HEK293 (cell line): ENCODE results near the gene PLAU.

Experiments
- CTCF ChIA-PET: fragments of 350-600 bp; formaldehyde crosslinking; extraction: SDS; loops from one replicate; lab custom pipeline; 2021; ENCODE audit warnings: antibody characterized with exemption; lab: Yijun Ruan, JAX
- POLR2A ChIA-PET: fragments of 300-600 bp; formaldehyde crosslinking; extraction: SDS; loops from one replicate; lab custom pipeline; 2020; ENCODE audit warnings: antibody characterized with exemption, inconsistent platforms; lab: Yijun Ruan, JAX
- H3K27ac ChIP-seq: fragments of 200-500 bp; sonication (Bioruptor generic); 2 replicates; pipeline ENCODE4 v1.5.1; 2014; ENCODE audit warnings: low read depth, low read length, control low read depth, inconsistent platforms; ENCODE audit errors: extremely low read depth
- H3K36me3 ChIP-seq, 2 experiments: fragments of 200-500 bp in 1 of 2; sonication (Bioruptor generic) in 1 of 2; 1 replicate in 1 of 2; 2 replicates in 1 of 2; pipeline ENCODE4 v1.5.1; 2014 to 2017; ENCODE audit warnings: inconsistent platforms in 2 of 2, low read length in 2 of 2; ENCODE audit not compliant: control insufficient read depth in 2 of 2, insufficient read depth in 1 of 2
- H3K4me1 ChIP-seq: fragments of 200-500 bp; sonication (Bioruptor generic); 2 replicates; pipeline ENCODE4 v1.5.1; 2014; ENCODE audit warnings: mild to moderate bottlenecking, low read length, inconsistent platforms; ENCODE audit not compliant: control insufficient read depth, insufficient read depth
- H3K4me3 ChIP-seq: 2 replicates; pipeline ENCODE4 v1.5.1; 2011; ENCODE audit warnings: low read depth, mild to moderate bottlenecking, control low read depth, low read length, moderate library complexity
- H3K9me3 ChIP-seq: fragments of 200-500 bp; sonication (Bioruptor generic); 2 replicates; pipeline ENCODE4 v1.5.1; 2014; ENCODE audit warnings: low read depth, low read length, inconsistent platforms; ENCODE audit not compliant: control insufficient read depth, insufficient read depth
- YY2 ChIP-seq: fragments of 450-650 bp; formaldehyde crosslinking; IDR thresholded peaks from 2 replicates; pipeline ENCODE4 v1.5.1; 2016; ENCODE audit warnings: missing biosample characterization, missing genetic modification characterization
- ZBTB1 ChIP-seq: fragments of 450-650 bp; formaldehyde crosslinking; IDR thresholded peaks from 2 replicates; pipeline ENCODE4 v1.5.1; 2016; ENCODE audit warnings: missing biosample characterization, missing genetic modification characterization
- ZNF138 ChIP-seq: fragments of 450-650 bp; formaldehyde crosslinking; IDR thresholded peaks from 2 replicates; pipeline ENCODE4 v1.5.1; 2016; ENCODE audit warnings: missing biosample characterization, missing genetic modification characterization, borderline replicate concordance
- ZNF140 ChIP-seq: fragments of 450-650 bp; formaldehyde crosslinking; IDR thresholded peaks from 2 replicates; pipeline ENCODE4 v1.5.1; 2016; ENCODE audit warnings: missing biosample characterization, missing genetic modification characterization
- ZNF248 ChIP-seq: fragments of 450-650 bp; formaldehyde crosslinking; IDR thresholded peaks from 2 replicates; pipeline ENCODE4 v1.5.1; 2017; ENCODE audit warnings: missing biosample characterization, missing genetic modification characterization
- ZNF341 ChIP-seq: fragments of 450-650 bp; formaldehyde crosslinking; IDR thresholded peaks from 2 replicates; pipeline ENCODE4; 2016; ENCODE audit warnings: low read depth, missing biosample characterization, missing genetic modification characterization
- ZNF548 ChIP-seq: fragments of 450-650 bp; formaldehyde crosslinking; IDR thresholded peaks from 2 replicates; pipeline ENCODE4 v1.5.1; 2016; ENCODE audit warnings: missing biosample characterization, missing genetic modification characterization
- ZNF747 ChIP-seq: fragments of 450-650 bp; formaldehyde crosslinking; IDR thresholded peaks from 2 replicates; pipeline ENCODE4 v1.5.1; 2016; ENCODE audit warnings: missing biosample characterization, missing genetic modification characterization
- ZNF76 ChIP-seq: fragments of 450-650 bp; formaldehyde crosslinking; IDR thresholded peaks from 2 replicates; pipeline ENCODE4; 2016; ENCODE audit warnings: low read depth, missing biosample characterization, missing genetic modification characterization, borderline replicate concordance
- ZNF777 ChIP-seq: fragments of 450-650 bp; formaldehyde crosslinking; IDR thresholded peaks from 2 replicates; pipeline ENCODE4 v1.5.1; 2017; ENCODE audit warnings: missing biosample characterization, missing genetic modification characterization, borderline replicate concordance
- TF ChIP-seq, protein P1 (sequence below): fragments of 450-650 bp; formaldehyde crosslinking; conservative IDR thresholded peaks from 2 replicates; pipeline ENCODE4 v1.5.1; 2016; ENCODE audit warnings: low read depth, missing biosample characterization, missing genetic modification characterization
- TF ChIP-seq, protein P2 (sequence below): fragments of 450-650 bp; formaldehyde crosslinking; IDR thresholded peaks from 2 replicates; pipeline ENCODE4 v1.5.1; 2016; ENCODE audit warnings: missing biosample characterization, missing genetic modification characterization
- TF ChIP-seq, protein P3 (sequence below): fragments of 450-650 bp; formaldehyde crosslinking; IDR thresholded peaks from 2 replicates; pipeline ENCODE4 v1.5.1; 2016; ENCODE audit warnings: missing biosample characterization, missing genetic modification characterization, borderline replicate concordance
- TF ChIP-seq, protein P4 (sequence below): fragments of 450-650 bp; formaldehyde crosslinking; IDR thresholded peaks from 2 replicates; pipeline ENCODE4 v1.5.1; 2017; ENCODE audit warnings: missing biosample characterization, missing genetic modification characterization
- TF ChIP-seq, protein P5 (sequence below): fragments of 450-650 bp; formaldehyde crosslinking; IDR thresholded peaks from 2 replicates; pipeline ENCODE4 v1.5.1; 2017; ENCODE audit warnings: missing biosample characterization, mild to moderate bottlenecking, missing genetic modification characterization, moderate library complexity

The PLAU gene

DNA sequence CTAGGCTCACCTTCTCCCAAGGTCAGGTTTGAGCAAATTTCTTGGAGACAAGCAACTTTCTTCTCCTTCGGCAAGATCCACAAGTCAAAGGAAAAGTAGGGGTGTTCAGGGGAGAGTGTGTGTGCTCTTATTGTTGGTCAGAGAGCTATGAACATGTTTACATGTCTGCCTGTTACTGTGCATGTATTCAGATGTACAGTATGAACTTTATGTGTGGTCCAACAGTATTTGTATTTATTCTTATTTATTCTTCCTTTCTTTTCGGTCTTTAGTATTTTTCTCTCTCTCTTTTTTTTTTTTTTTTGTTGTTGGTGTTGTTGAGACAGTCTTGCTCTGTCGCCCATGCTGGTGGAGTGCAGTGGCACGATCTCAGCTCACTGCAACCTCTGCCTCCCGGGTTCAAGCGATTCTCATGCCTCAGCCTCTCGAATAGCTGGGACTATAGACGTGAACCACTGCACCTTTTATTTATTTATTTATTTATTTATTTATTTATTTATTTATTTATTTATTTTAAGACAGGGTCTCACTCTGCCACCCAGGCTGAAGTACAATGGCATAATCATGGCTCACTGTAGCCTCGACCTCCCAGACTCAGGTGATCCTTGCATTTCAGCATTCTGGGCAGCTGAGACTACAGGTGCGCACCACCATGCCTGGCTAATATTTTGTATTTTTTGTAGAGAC, 38.2 kb downstream of the PLAU start (continued):
- no peak for TF ChIP-seq YY2
- TF ChIP-seq, protein P1, sequence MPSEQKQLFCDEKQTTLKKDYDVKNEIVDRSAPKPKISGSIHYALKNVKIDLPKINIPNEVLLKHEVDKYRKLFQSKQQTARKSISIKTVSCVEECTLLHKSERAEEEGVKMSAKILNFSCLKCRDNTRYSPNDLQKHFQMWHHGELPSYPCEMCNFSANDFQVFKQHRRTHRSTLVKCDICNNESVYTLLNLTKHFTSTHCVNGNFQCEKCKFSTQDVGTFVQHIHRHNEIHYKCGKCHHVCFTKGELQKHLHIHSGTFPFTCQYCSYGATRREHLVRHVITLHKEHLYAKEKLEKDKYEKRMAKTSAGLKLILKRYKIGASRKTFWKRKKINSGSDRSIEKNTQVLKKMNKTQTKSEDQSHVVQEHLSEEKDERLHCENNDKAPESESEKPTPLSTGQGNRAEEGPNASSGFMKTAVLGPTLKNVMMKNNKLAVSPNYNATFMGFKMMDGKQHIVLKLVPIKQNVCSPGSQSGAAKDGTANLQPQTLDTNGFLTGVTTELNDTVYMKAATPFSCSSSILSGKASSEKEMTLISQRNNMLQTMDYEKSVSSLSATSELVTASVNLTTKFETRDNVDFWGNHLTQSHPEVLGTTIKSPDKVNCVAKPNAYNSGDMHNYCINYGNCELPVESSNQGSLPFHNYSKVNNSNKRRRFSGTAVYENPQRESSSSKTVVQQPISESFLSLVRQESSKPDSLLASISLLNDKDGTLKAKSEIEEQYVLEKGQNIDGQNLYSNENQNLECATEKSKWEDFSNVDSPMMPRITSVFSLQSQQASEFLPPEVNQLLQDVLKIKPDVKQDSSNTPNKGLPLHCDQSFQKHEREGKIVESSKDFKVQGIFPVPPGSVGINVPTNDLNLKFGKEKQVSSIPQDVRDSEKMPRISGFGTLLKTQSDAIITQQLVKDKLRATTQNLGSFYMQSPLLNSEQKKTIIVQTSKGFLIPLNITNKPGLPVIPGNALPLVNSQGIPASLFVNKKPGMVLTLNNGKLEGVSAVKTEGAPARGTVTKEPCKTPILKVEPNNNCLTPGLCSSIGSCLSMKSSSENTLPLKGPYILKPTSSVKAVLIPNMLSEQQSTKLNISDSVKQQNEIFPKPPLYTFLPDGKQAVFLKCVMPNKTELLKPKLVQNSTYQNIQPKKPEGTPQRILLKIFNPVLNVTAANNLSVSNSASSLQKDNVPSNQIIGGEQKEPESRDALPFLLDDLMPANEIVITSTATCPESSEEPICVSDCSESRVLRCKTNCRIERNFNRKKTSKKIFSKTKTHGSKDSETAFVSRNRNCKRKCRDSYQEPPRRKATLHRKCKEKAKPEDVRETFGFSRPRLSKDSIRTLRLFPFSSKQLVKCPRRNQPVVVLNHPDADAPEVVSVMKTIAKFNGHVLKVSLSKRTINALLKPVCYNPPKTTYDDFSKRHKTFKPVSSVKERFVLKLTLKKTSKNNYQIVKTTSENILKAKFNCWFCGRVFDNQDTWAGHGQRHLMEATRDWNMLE (tag by site-specific recombination), result peak; percentile 93
- TF ChIP-seq ZNF548 (tag by site-specific recombination), result no peak
- no peak for TF ChIP-seq ZNF777
- TF ChIP-seq ZNF747, result no peak
- TF ChIP-seq ZNF138 (tag by site-specific recombination), result 0 out of 2 replicates have a peak, but pooled peaks have one; percentile 74
- TF ChIP-seq, protein P2, sequence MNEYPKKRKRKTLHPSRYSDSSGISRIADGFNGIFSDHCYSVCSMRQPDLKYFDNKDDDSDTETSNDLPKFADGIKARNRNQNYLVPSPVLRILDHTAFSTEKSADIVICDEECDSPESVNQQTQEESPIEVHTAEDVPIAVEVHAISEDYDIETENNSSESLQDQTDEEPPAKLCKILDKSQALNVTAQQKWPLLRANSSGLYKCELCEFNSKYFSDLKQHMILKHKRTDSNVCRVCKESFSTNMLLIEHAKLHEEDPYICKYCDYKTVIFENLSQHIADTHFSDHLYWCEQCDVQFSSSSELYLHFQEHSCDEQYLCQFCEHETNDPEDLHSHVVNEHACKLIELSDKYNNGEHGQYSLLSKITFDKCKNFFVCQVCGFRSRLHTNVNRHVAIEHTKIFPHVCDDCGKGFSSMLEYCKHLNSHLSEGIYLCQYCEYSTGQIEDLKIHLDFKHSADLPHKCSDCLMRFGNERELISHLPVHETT, result 0 out of 2 replicates have a peak, but pooled peaks have one; percentile 40
- TF ChIP-seq ZNF140 (tag by site-specific recombination), result peak; percentile 80

DNA sequence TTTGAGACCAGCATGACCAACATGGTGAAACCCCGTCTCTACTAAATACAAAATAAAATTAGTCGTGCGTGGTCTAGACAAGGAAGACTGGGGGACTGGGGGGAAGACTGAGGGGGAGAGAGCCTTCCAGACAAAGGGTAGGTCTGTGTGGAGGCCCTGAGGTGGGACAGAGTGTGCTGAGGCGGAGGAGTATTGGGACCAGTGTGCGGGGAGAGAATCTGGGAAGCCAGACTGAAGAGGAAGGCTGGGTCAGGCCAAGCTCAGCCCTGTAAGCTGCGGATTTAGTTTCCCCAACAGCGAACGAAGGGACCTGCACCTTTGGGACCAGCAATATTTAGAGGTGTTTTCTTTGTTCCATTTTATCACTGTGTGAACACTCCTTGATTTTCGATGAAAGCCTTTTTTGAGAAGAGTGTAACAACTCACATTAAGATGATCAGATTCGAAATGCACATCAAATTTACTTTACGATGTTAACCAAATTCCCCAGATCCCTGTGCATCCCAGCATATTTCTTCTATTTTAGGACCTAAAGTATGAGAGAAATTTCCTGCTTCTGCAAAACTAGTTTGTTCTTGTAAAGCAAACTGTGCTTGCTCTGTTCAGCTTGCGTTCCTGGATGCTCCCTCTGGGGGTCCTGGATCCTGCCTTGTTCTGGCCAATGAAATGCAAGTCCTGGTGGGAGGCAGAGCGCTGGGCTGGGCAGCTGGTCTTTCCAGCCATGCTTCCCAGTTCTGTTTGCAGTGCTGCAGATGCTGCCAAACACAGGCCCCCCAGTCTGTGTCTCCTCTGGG, 39.4 kb downstream of the PLAU start:
- H3K9me3 ChIP-seq, result no peaks in the 10 kb centered on the region
- no peak overlapping the region for H3K27ac ChIP-seq
- no peaks in the 10 kb centered on the region for H3K36me3 ChIP-seq
- no peak for TF ChIP-seq ZNF341 (tag by site-specific recombination)
- TF ChIP-seq, protein P3, sequence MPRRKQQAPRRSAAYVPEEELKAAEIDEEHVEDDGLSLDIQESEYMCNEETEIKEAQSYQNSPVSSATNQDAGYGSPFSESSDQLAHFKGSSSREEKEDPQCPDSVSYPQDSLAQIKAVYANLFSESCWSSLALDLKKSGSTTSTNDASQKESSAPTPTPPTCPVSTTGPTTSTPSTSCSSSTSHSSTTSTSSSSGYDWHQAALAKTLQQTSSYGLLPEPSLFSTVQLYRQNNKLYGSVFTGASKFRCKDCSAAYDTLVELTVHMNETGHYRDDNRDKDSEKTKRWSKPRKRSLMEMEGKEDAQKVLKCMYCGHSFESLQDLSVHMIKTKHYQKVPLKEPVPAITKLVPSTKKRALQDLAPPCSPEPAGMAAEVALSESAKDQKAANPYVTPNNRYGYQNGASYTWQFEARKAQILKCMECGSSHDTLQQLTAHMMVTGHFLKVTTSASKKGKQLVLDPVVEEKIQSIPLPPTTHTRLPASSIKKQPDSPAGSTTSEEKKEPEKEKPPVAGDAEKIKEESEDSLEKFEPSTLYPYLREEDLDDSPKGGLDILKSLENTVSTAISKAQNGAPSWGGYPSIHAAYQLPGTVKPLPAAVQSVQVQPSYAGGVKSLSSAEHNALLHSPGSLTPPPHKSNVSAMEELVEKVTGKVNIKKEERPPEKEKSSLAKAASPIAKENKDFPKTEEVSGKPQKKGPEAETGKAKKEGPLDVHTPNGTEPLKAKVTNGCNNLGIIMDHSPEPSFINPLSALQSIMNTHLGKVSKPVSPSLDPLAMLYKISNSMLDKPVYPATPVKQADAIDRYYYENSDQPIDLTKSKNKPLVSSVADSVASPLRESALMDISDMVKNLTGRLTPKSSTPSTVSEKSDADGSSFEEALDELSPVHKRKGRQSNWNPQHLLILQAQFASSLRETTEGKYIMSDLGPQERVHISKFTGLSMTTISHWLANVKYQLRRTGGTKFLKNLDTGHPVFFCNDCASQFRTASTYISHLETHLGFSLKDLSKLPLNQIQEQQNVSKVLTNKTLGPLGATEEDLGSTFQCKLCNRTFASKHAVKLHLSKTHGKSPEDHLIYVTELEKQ (tag by site-specific recombination), result no peak
- TF ChIP-seq, protein P4, sequence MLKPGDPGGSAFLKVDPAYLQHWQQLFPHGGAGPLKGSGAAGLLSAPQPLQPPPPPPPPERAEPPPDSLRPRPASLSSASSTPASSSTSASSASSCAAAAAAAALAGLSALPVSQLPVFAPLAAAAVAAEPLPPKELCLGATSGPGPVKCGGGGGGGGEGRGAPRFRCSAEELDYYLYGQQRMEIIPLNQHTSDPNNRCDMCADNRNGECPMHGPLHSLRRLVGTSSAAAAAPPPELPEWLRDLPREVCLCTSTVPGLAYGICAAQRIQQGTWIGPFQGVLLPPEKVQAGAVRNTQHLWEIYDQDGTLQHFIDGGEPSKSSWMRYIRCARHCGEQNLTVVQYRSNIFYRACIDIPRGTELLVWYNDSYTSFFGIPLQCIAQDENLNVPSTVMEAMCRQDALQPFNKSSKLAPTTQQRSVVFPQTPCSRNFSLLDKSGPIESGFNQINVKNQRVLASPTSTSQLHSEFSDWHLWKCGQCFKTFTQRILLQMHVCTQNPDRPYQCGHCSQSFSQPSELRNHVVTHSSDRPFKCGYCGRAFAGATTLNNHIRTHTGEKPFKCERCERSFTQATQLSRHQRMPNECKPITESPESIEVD, result no peak
- TF ChIP-seq ZNF76 (tag by site-specific recombination), result no peak
- no peak for TF ChIP-seq ZBTB1 (tag by site-specific recombination)
- no peak for TF ChIP-seq ZNF248 (tag by site-specific recombination)
- TF ChIP-seq, protein P5, sequence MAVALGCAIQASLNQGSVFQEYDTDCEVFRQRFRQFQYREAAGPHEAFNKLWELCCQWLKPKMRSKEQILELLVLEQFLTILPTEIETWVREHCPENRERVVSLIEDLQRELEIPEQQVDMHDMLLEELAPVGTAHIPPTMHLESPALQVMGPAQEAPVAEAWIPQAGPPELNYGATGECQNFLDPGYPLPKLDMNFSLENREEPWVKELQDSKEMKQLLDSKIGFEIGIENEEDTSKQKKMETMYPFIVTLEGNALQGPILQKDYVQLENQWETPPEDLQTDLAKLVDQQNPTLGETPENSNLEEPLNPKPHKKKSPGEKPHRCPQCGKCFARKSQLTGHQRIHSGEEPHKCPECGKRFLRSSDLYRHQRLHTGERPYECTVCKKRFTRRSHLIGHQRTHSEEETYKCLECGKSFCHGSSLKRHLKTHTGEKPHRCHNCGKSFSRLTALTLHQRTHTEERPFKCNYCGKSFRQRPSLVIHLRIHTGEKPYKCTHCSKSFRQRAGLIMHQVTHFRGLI (tag by site-specific recombination), result no peak
- no peaks in the 10 kb centered on the region for H3K4me1 ChIP-seq
- no peak overlapping the region for H3K4me3 ChIP-seq
- POLR2A ChIA-PET, result interaction anchor here (0.5 kb wide), 1 partner anchor 51 kb away, joined by 5 read pairs; no protein-coding TSS in a partner anchor
- CTCF ChIA-PET, result interaction anchor here (1.1 kb wide), 1 partner anchor 64 kb away, joined by 3 read pairs; no protein-coding TSS in a partner anchor
